GM21825 (cell line): Measurements from ENCODE around the gene MRPL52.
"Not testable (repeated sequence)": the region's sequence is repeated elsewhere in the genome, so short reads cannot be mapped to it uniquely, and the experiment has no call there.

Source experiments
- ATAC-seq: cut with Tn5 transposase; IDR thresholded peaks from one replicate; pipeline ENCODE4 v1.9.1; 2021; ENCODE audit warnings: mild to moderate bottlenecking, moderate library complexity; ENCODE audit not compliant: unreplicated experiment

The MRPL52 gene

GRCh38 chr14:22808388-22809209, 21.1 kb upstream of the MRPL52 start:
- no peak for ATAC-seq

DNA sequence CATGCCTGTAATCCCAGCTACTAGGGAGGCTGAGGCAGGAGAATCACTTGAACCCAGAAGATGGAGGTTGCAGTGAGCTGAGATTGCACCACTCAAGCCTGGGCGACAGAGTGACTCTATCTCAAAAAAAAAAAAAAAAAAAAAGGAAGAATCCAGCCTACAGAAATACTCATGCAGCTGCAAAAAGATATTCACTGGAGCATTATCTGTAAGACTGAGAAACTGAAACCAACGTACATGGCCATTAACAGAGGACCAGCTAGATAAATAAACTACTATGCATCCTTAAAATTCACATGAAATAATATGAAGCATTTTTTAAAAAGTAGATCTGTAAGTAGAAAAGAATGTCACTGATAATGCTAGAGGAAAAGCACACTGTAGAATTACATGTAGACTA, 18.0 kb upstream of the MRPL52 start:
- ATAC-seq = no peak

DNA sequence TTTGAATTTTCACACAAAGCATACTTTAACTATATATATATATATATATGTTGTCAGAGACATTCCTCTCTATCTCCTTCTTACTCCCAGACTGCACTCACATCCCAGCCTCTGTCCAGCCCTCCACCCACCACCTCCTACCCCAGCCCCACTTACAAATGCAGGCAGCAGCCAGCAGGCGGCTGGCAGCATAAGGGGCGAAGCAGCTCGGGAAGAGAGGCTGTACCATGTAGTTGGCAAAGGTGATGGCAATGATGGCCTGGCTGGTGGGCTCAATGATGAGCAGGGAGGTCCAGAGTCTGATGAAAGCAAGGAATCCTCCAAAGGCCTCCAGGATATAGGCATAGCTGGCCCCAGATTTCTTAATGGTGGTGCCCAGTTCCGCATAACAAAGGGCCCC, 16.9 kb upstream of the MRPL52 start:
- no peak for ATAC-seq

GRCh38 chr14:22813145-22813544, 16.5 kb upstream of the MRPL52 start:
- no peak for ATAC-seq

DNA sequence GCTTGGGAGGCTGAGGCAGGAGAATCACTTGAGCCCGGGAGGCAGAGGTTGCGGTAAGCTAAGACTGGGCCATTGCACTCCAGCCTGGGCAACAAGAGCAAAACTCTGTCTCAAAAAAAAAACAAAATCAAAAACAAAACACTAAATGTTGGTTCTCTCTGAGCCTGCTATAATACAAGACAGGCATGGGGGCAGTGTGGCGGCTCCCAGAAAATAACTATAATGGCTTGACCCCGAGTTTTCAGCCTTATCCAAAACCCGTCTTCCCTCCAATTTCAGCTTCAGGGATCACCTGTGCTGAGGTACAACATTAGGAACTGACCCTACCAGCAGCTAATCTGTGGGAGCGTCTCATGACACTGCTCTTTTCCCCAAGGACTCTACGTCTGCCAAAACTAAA, 15.3 kb upstream of the MRPL52 start:
- no peak for ATAC-seq

DNA sequence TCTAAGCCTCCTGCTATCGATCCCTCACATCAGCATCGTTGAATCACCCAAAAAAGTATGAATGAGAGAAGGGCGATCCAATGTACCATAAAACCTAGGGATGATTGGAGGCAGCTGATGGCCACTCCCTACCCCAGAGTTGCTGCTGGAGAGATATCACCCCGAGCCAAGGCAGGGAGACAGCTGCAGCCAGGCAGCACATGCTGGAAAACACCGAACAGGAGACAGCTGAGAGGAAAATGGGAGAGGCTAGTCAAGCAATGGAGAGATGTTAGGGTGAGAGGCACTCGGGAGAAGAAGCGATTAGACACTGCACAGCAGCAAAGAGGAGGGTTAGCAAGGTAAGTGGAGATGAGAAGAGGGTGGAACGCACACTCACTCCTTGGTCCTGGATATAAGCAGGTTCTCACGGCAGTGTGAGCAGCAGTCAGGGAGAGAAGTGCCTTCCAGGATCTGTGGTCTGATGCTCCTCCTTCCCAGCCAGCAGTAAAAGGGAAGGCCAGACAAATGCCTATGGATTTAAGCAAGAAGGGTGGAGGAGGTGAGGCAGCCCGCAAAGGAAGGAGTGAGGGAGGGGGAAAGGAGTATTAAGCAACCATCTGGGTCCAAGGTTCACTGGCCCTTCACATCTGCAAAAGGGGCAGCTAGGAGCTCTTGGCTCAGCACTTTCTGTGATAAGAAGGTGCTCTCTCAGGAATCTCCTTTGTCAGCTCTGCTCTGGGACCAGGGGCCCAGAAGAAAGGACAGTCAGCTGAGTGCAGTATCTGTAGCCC, 14.6 kb upstream of the MRPL52 start, which contains the start of gene SLC7A7:
TSS of gene SLC7A7 (minus strand) at position 495 of the 773 bp plus-strand sequence. CDS start 2,037 bp downstream, outside the sequence.
- ATAC-seq = no peak

GRCh38 chr14:22819151-22819988, 10.3 kb upstream of the MRPL52 start:
- peak; percentile 31 for ATAC-seq

DNA sequence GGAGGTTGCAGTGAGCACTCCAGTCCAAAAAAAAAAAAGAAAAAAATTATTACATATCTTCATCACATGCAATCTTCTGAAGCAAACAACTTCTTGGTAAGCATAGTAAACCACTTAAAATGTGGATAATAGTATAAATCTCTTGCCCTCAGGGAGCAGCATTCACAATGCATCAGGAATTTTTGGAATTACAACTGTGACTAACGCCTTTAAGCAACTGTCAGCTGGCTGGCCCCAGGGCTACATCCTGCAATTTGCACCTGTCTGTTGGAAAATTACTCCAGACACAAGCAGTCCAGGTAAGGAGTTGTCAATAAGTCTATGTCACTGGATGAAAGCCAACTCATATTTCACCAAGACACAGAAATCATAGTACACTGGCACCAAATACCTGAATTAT, 9.0 kb upstream of the MRPL52 start:
- ATAC-seq = no peak

DNA sequence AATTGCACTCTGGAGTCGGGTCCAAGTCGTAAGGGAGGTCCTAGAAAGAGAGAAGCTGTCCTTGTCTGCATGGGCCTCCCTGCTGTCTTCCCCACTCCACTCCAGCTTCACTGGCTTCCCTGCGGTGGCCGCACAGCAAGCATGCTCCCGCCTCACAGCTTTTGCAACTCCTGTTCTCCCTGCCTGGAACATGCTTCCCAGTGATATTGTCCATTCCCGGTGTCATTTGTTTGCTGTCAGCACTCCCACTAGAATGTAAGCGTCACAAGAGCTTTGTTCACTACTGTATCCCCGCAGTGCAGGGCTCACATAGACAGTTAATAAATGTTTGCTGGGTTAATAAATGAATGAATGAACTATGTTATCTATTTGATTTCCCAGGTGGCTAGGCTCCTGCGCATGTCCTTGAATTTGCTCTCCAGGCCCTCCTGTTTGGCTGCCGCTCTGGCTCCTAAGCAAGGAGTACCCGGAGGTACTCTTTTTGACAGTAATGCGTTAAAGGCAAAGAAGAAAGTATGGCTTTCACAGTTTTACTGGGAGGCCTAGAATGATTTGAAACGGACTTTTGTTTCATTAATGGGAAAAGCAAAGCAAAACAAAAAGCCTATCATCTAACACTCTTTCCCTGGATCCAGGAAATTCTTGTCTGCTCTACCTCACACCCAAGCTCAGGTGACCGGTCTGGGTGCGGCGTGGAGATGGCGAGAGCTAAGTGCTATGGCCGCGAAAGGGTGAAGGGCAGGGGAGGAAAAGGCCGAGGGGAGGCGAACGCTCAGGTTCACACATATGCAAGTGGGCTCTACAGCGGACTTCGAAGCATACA, 8.3 kb upstream of the MRPL52 start:
- ATAC-seq = no peak

DNA sequence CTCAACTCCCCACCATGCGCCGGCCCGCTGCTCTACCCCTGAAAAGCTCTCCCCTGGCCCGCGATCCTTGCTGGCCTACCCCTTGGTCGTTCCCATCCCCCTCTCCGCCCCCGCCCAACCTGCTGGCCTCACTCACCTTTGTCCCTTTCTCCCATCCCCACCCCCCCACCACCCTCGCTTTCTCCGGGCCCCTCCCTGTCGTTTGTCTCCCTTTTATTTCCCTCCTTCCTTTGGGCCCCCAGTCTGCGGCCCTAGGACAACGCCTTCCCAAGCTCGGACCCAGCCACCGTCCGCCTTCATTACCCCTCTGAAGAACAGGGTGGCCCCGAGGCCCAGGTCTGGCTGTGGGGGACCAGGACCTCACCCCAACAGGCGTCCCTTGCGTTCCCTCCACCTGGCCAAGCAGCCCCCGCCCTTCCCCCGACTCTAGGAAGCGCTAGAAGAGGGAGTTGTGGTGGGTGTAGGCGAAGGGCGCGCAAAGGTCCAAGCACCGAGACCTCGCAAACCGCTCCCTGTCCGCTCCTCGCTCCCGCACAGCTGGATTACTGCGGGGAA, 7.6 kb upstream of the MRPL52 start:
- no peak for ATAC-seq

DNA sequence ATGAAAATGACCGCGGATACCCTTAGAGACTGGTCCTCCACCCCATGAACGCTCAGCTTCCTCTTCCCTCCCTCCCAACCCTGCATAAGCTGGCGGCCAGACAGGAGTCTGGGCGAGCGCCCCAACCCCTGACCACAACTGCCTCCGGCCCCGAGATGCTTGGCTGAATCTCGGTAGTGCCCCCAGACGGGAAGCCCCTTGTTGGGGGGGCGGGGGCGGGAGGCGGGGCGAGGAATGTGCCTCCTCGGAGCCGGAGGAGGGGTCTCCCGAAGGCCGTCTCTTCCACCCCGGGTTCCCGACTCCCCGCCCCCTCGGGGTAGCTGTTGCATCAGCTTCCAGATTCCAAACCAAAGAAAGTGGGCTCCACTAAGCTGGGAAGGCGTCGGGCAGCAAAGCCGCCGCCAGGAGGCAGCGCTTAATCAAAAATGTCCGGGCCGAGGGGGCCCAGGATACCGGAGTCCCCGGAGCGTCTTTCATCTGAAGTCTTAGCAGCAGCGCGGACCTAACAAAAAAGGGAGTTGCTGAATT, 7.1 kb upstream of the MRPL52 start:
- peak; percentile 45 for ATAC-seq

DNA sequence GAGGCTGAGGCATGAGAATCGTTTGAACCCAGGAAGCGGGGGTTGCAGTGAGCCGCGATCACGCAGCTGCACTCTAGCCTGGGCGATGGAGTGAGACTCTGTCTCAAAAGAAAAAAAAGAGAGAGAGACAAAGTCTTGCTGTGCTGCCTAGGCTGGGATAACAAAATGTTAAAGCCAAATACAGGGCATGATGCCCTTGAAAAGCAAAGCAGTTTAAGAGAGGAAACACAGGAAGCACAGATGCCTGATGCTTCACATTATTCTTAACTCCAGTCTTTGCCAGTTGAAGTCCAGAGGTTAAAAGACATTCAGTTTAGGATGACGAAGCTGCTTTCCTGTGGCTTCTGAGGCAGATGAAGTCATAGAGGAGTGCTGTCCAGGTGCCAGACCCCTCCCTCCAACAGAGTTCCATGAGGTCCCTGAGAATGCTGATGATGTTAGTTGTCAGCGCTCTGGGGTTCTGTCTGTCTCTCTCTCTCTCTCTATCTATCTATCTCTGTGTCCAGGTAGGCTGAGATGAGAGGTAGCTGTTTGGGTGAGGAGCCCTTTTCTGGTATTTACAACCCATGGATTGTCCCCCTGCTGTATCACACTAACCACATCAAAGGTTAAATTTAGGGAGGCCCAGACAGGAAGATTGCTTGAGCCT, 4.9 kb upstream of the MRPL52 start:
- ATAC-seq = no peak

- not testable (repeated sequence) for ATAC-seq
These were observed 519 bp upstream of the MRPL52 start for GRCh38 chr14:22829076-22829660.

- ATAC-seq = no peak
These were observed 840 bp downstream of the MRPL52 start for GRCh38 chr14:22830443-22831010.

DNA sequence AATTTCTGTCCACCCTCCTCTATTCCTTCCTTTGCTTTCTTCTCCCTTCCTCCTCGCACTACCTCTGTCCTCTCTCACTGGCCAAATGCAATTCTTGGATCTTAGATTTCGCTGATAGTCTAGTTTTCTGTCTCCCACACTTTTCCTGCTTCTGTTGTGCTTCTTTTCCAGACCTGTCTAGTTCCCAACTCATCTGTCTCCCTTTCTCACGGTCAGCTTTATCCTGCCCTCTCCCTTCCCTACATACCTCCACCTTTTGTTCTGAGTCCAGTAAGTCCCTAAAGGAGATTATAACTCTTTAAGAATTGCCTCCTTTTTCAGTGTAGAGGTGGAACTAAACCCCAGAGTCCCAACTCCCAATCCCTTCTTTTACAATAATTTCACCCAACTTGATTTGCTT, 5.8 kb downstream of the MRPL52 start:
- no peak for ATAC-seq

GRCh38 chr14:22836301-22837113, 6.8 kb downstream of the MRPL52 start, which contains the start of gene MMP14:
TSS of gene MMP14 (plus strand) at chr14:22836585. CDS start at chr14:22836818, 233 bp downstream.
- ATAC-seq = no peak

DNA sequence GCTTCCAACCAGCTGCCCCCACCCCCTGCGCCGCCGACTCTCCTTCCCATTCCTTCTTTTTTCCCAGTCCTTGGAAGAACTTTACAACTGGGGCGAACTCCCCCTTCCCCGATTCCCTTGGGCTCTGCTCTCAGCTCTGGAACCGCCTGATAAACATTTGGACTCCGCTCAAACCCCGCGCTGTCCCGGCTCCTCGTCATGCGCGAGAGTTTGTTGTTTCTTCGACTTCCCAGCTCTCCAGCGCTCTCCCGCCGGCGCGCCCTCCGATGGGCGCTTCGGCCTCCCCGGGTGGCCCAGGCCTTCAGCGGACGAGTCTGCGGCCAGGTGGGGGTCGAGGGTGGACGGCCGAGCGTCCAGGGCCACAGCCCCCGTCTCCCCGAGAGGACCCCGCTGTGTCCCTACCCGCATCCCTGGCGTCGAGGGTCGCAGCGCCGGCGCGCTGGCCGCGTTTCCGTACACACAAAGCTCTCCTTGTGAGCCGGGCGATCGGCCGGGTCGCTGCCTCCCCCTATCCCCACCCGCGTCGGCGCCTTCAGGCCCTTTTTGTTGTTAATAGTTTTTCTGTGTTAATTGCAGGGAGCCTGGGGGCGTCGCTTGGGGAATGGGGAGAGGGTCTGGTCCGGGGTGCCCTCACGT, 7.5 kb downstream of the MRPL52 start:
- no peak for ATAC-seq
